ENCODE measurements around the gene ITGA2. TPM values are rescaled to one million over a fixed set of nuclear protein-coding genes. Genes with fewer than 3 reads are reported as not detected.

Gene ITGA2
- total and polyA plus RNA-seq, 2 of the 8 experiments (the other 6 are each of a cell fraction or from before 2014, with no cell fraction given) = 1.4 to 7.7 TPM

- CTCF ChIA-PET (ENCODE audit: partially characterized antibody) = interaction anchor here (1.2 to 5.0 kb wide), 4 partner anchors 13 to 99 kb away, joined by 3 to 32 read pairs (median 4); no protein-coding TSS in a partner anchor
- Histone ChIP-seq H2AFZ (ENCODE audit: low read length) (no peak overlapping the region), H2BK120ac (replicated peaks; ENCODE audit: low read depth, low read length) (no peak overlapping the region), H3K27ac (ENCODE audit: low read depth, low read length) (no peak overlapping the region), H3K18ac (ENCODE audit: extremely low read depth, low read length) (no peak overlapping the region), H3K4ac (replicated peaks; ENCODE audit: insufficient read length, low read depth, low read length) (no peak overlapping the region), H2BK12ac (ENCODE audit: low read depth, low read length) (no peak overlapping the region), H3K23ac (ENCODE audit: insufficient read length) (no peak overlapping the region), H2BK20ac (ENCODE audit: low read length) (no peak overlapping the region), H3K4me1 (replicated peaks in 1 of 4; ENCODE audit: control insufficient read depth in 3 of 4, insufficient read depth in 4 of 4, low read length in 3 of 4) (peaks cover 0 to 2% (median 0%) of the 10 kb centered on the region in 4 experiments; a peak in 1 of 7 replicates), H4K5ac (ENCODE audit: insufficient read length, low read depth, low read length) (no peak overlapping the region), H3K79me2 (ENCODE audit: control insufficient read depth in 1 of 2, insufficient read depth in 2 of 2, low read length in 2 of 2) (no peaks in the 10 kb centered on the region), H2BK15ac (ENCODE audit: low read length) (no peak overlapping the region), H3K4me2 (ENCODE audit: insufficient read depth in 1 of 2, low read depth in 2 of 2, low read length in 2 of 2) (no peak overlapping the region), H3K79me1 (ENCODE audit: low read depth, low read length) (no peaks in the 10 kb centered on the region), H4K20me1 (replicated peaks in 1 of 2; ENCODE audit: control insufficient read depth in 1 of 2, insufficient read depth in 2 of 2, low read length in 2 of 2) (no peaks in the 10 kb centered on the region), H2BK5ac (ENCODE audit: low read depth, low read length) (no peak overlapping the region), H3K23me2 (ENCODE audit: low read depth, low read length) (no peaks in the 10 kb centered on the region), H2AK5ac (ENCODE audit: low read depth, low read length) (no peak overlapping the region), H4K91ac (replicated peaks; ENCODE audit: insufficient read length, low read length) (no peak overlapping the region), H3K14ac (ENCODE audit: insufficient read length) (no peak overlapping the region), H3K27me3 (replicated peaks in 1 of 4; ENCODE audit: control insufficient read depth in 3 of 4, extremely low read depth in 1 of 4, insufficient read depth in 3 of 4, low read length in 3 of 4) (no peaks in the 10 kb centered on the region), H4K8ac (ENCODE audit: extremely low read depth, insufficient read depth, low read length) (no peak overlapping the region), H3K9ac (replicated peaks in 1 of 4; ENCODE audit: extremely low read depth in 1 of 4, low read depth in 3 of 4, low read length in 3 of 4) (no peak overlapping the region), H3K9me3 (ENCODE audit: insufficient read depth in 2 of 2, low read depth in 1 of 2, low read length in 1 of 2) (no peaks in the 10 kb centered on the region), H3K56ac (replicated peaks; ENCODE audit: insufficient read length, low read depth, low read length) (no peak overlapping the region), H3K36me3 (ENCODE audit: control insufficient read depth in 2 of 4, insufficient read depth in 4 of 4, low read length in 3 of 4) (no peaks in the 10 kb centered on the region), H3K4me3 (ENCODE audit: extremely low read depth in 1 of 4, insufficient read depth in 2 of 4, low read depth in 3 of 4, low read length in 4 of 4) (no peak overlapping the region)
- POLR2A ChIA-PET (ENCODE audit: partially characterized antibody) = no interaction called here
- no peak for TF ChIP-seq NANOG (IDR thresholded peaks at IDR 0.05; ENCODE audit: insufficient read depth, low read depth, low read length, poor library complexity, severe bottlenecking)
- no peak for TF ChIP-seq PHF8 (conservative IDR thresholded peaks at IDR 0.05; ENCODE audit: low read depth, low read length)
- no peak for TF ChIP-seq JUND (IDR thresholded peaks at IDR 0.05; ENCODE audit: low read length)
- no peak for TF ChIP-seq CBX5 (IDR thresholded peaks at IDR 0.05; ENCODE audit: low read depth, low read length)
- no peak for DNase-seq (ENCODE audit: low read depth in 1 of 2, low spot score in 2 of 2)
- no peak for FAIRE-seq
- 82% methylated on average over 2 of the region's 2 CpGs; no CpG with 5 or more reads in 1 of the 2 experiments for WGBS, 2 experiments (ENCODE audit: extremely low coverage in 1 of 2, insufficient coverage in 1 of 2, insufficient read length in 1 of 2, insufficient replicate concordance in 2 of 2, low coverage in 1 of 2, low lambda C conversion rate in 2 of 2, missing lambda C conversion rate in 1 of 2)
These were observed 59.1 kb downstream of the ITGA2 start for GRCh38 chr5:53048248-53048647.

Measured in H1 (cell line).